NCI-H526 treated with DMSO at 0.1 percent for 48 hours (cell line): ENCODE data around the gene C19orf44.

Source experiments
- DNase-seq: peaks from one replicate; lab custom pipeline; 2025; lab: John Stamatoyannopoulos, UW

Gene C19orf44

GRCh38 chr19:16518061-16518460 is 21.9 kb downstream of the C19orf44 start:
- no peak for DNase-seq

- no peak for DNase-seq
Measured at GRCh38 chr19:16518483-16519229, 22.5 kb downstream of the C19orf44 start.

- DNase-seq = no peak
Measured at GRCh38 chr19:16519230-16519687, 23.1 kb downstream of the C19orf44 start.

GRCh38 chr19:16520074-16520973 is 24.1 kb downstream of the C19orf44 start:
- no peak for DNase-seq

GRCh38 chr19:16520986-16521624 is 24.9 kb downstream of the C19orf44 start:
- no peak for DNase-seq

GRCh38 chr19:16521715-16522289 is 25.6 kb downstream of the C19orf44 start:
- DNase-seq = no peak

GRCh38 chr19:16522559-16523377 is 26.6 kb downstream of the C19orf44 start:
- DNase-seq = no peak

GRCh38 chr19:16524991-16525734 is 29.0 kb downstream of the C19orf44 start:
- no peak for DNase-seq

- DNase-seq = no peak
Measured at GRCh38 chr19:16525751-16526481, 29.7 kb downstream of the C19orf44 start.

- no peak for DNase-seq
Measured at GRCh38 chr19:16527334-16527935, 31.2 kb downstream of the C19orf44 start.

- DNase-seq = no peak
Measured at GRCh38 chr19:16527971-16528521, 31.9 kb downstream of the C19orf44 start.

- DNase-seq = no peak
Measured at GRCh38 chr19:16529466-16530144, 33.4 kb downstream of the C19orf44 start.

GRCh38 chr19:16530540-16531379 is 34.6 kb downstream of the C19orf44 start:
- DNase-seq = no peak

GRCh38 chr19:16531380-16531669 is 35.1 kb downstream of the C19orf44 start:
- DNase-seq = no peak

- no peak for DNase-seq
Measured at GRCh38 chr19:16532440-16533234, 36.4 kb downstream of the C19orf44 start.

GRCh38 chr19:16535381-16535780 is 39.2 kb downstream of the C19orf44 start:
- no peak for DNase-seq

- no peak for DNase-seq
Measured at GRCh38 chr19:16536130-16536529, 39.9 kb downstream of the C19orf44 start.
